A673 (cell line): ENCODE results near the gene ADTRP.

Experiments
- EZH2 ChIP-seq: fragments of 200-600 bp; sonication (generic); IDR thresholded peaks from 2 replicates; pipeline ENCODE4 v1.6.1; 2017; ENCODE audit warnings: borderline replicate concordance, low read depth, mild to moderate bottlenecking, mixed read lengths, antibody characterized with exemption, low read length; ENCODE audit not compliant: poor library complexity, severe bottlenecking
- TF ChIP-seq, protein P1 (sequence below): fragments of 300-800, 200-600 bp; sonication (generic); conservative IDR thresholded peaks from 2 replicates; pipeline ENCODE4 v1.5.1; 2017; ENCODE audit warnings: low read depth, mild to moderate bottlenecking, antibody characterized with exemption, low read length, moderate library complexity, mixed read lengths

GRCh38 chr6:11731423-11731822, 47.2 kb downstream of the ADTRP start:
- TF ChIP-seq, protein P1, sequence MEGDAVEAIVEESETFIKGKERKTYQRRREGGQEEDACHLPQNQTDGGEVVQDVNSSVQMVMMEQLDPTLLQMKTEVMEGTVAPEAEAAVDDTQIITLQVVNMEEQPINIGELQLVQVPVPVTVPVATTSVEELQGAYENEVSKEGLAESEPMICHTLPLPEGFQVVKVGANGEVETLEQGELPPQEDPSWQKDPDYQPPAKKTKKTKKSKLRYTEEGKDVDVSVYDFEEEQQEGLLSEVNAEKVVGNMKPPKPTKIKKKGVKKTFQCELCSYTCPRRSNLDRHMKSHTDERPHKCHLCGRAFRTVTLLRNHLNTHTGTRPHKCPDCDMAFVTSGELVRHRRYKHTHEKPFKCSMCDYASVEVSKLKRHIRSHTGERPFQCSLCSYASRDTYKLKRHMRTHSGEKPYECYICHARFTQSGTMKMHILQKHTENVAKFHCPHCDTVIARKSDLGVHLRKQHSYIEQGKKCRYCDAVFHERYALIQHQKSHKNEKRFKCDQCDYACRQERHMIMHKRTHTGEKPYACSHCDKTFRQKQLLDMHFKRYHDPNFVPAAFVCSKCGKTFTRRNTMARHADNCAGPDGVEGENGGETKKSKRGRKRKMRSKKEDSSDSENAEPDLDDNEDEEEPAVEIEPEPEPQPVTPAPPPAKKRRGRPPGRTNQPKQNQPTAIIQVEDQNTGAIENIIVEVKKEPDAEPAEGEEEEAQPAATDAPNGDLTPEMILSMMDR = no peak
- TF ChIP-seq EZH2 = no peak
